Endothelial cell of umbilical vein (primary cell): ENCODE results near the gene EXT2. TPM values are rescaled to one million over a fixed set of nuclear protein-coding genes. Genes with fewer than 3 reads are reported as not detected.

Experiments used
- BruUV-seq: library from RNA; stranded (reverse); fragments of 400-500 nt; replicated peaks from 2 replicates; lab custom pipeline; 2021; lab: Mats Ljungman, UMichigan
- CTCF ChIA-PET: fragments of 300-600, 350-600 bp; sonication (Branson Sonifier 250); formaldehyde crosslinking; loops from one replicate; lab custom pipeline; 2021; ENCODE audit warnings: antibody characterized with exemption, inconsistent platforms; lab: Charles Lee
- POLR2A ChIA-PET: fragments of 300-600, 350-600 bp; sonication (Branson Sonifier 250); formaldehyde crosslinking; loops from one replicate; lab custom pipeline; 2021; ENCODE audit warnings: antibody characterized with exemption, inconsistent platforms; lab: Charles Lee
- DNase-seq: peaks from one replicate; pipeline ENCODE4 v3.0.0-alpha.2; 2011; ENCODE audit warnings: low read depth, low spot score
- FAIRE-seq: peaks from 2 replicates; lab custom pipeline; 2011; peaks lifted over from hg19 to GRCh38; lab: Jason Lieb, UNC
- H2AFZ ChIP-seq: 2 replicates; pipeline ENCODE4 v1.6.0; 2012; ENCODE audit warnings: low read depth, low read length, control low read depth, inconsistent platforms
- H3K27ac ChIP-seq: 2 replicates; pipeline ENCODE4 v1.5.1; 2011; ENCODE audit warnings: low read depth, mild to moderate bottlenecking, control low read depth, low read length, moderate library complexity; ENCODE audit not compliant: insufficient read depth
- H3K27me3 ChIP-seq, 2 experiments: 2 replicates each; pipeline versions ENCODE4 v1.6.0 to v1.6.1; 2011; ENCODE audit warnings: low read length in 2 of 2, mixed read lengths in 1 of 2; ENCODE audit not compliant: control insufficient read depth in 2 of 2, insufficient read depth in 2 of 2
- H3K36me3 ChIP-seq, 2 experiments: 2 replicates in 1 of 2; 3 replicates in 1 of 2; pipeline ENCODE4 v1.5.1; 2011; ENCODE audit warnings: low read length in 2 of 2, mild to moderate bottlenecking in 1 of 2, moderate library complexity in 1 of 2; ENCODE audit not compliant: control insufficient read depth in 2 of 2, insufficient read depth in 2 of 2; ENCODE audit errors: extremely low read depth in 1 of 2
- H3K4me1 ChIP-seq: 3 replicates; pipeline ENCODE4 v1.5.1; 2011; ENCODE audit warnings: mild to moderate bottlenecking, low read length; ENCODE audit not compliant: control insufficient read depth, insufficient read depth; ENCODE audit errors: extremely low read depth
- H3K4me2 ChIP-seq: 2 replicates; pipeline ENCODE4 v1.6.1; 2011; ENCODE audit warnings: low read length, control low read depth, mixed read lengths; ENCODE audit not compliant: insufficient read depth
- H3K4me3 ChIP-seq, 3 experiments: fragments of 200-600 bp in 1 of 3; sonication (generic), shearing (Covaris generic) in 1 of 3; replicated peaks in 1 of 3; 2 replicates each; pipeline ENCODE4 v1.5.1; 2011 to 2016; ENCODE audit warnings: control low read depth in 3 of 3, low read length in 3 of 3, mild to moderate bottlenecking in 2 of 3, inconsistent platforms in 1 of 3, low read depth in 1 of 3, moderate library complexity in 1 of 3; ENCODE audit not compliant: insufficient read depth in 1 of 3
- H3K79me2 ChIP-seq: 2 replicates; pipeline ENCODE4 v1.6.0; 2012; ENCODE audit warnings: low read length, inconsistent platforms; ENCODE audit not compliant: control insufficient read depth, insufficient read depth
- H3K9ac ChIP-seq: replicated peaks from 2 replicates; pipeline ENCODE3; 2011; ENCODE audit warnings: low read length, control low read depth; ENCODE audit not compliant: insufficient read depth; ENCODE audit errors: extremely low read depth
- H3K9me1 ChIP-seq: replicated peaks from 3 replicates; pipeline ENCODE4 v1.6.0; 2011; ENCODE audit warnings: mild to moderate bottlenecking, low read length; ENCODE audit not compliant: control insufficient read depth, insufficient read depth; ENCODE audit errors: extremely low read depth
- H3K9me3 ChIP-seq: replicated peaks from 2 replicates; pipeline ENCODE4 v1.5.1; 2012; ENCODE audit warnings: low read length, inconsistent platforms; ENCODE audit not compliant: control insufficient read depth, insufficient read depth
- H4K20me1 ChIP-seq: replicated peaks from 2 replicates; pipeline ENCODE3; 2011; ENCODE audit warnings: mild to moderate bottlenecking, low read length; ENCODE audit not compliant: control insufficient read depth, insufficient read depth; ENCODE audit errors: extremely low read depth
- EZH2 ChIP-seq: IDR thresholded peaks from 2 replicates; pipeline ENCODE4 v1.6.1; 2012; ENCODE audit warnings: borderline replicate concordance, low read depth, mild to moderate bottlenecking, moderate library complexity, low read length, inconsistent platforms; ENCODE audit not compliant: severe bottlenecking
- FOS ChIP-seq: IDR thresholded peaks from 2 replicates; pipeline ENCODE4 v1.6.1; 2011; ENCODE audit warnings: mild to moderate bottlenecking, low read length, moderate library complexity, borderline replicate concordance; ENCODE audit not compliant: insufficient read depth
- GATA2 ChIP-seq: IDR thresholded peaks from 2 replicates; pipeline ENCODE4 v1.7.0; 2011; ENCODE audit warnings: low read depth, mild to moderate bottlenecking, moderate library complexity, mixed read lengths, low read length; ENCODE audit not compliant: insufficient read length, insufficient read depth
- POLR2AphosphoS5 ChIP-seq: IDR thresholded peaks from 2 replicates; pipeline ENCODE4 v1.6.1; 2012; ENCODE audit warnings: low read depth, mild to moderate bottlenecking, control low read depth, low read length, moderate library complexity; ENCODE audit not compliant: insufficient read depth
- dilution Hi-C: fragments of 300-500 bp; cut with MboI; formaldehyde crosslinking; loops from one replicate; pipeline ENCODE4 v1.15.0; 2019; ENCODE audit warnings: low sequenced_read_pairs; ENCODE audit not compliant: extremely low pct_ligation_motif_present
- intact Hi-C: fragments of 100-400 bp; cut with micrococcal nuclease; formaldehyde crosslinking; loops from one replicate; pipeline ENCODE4 v1.10.0; 2022
- polyA plus RNA-seq, 4 experiments: library from polyadenylated mRNA; depleted of rRNA in 3 of 4; stranded (reverse) in 3 of 4; unstranded in 1 of 4; fragments of >200 nt; gene quantifications; 2 replicates each; pipeline versions ENCODE4 v1.2.1 to v1.2.3, GENCODE V29; 2011 to 2012; ENCODE audit warnings: missing spikeins in 1 of 4
- total RNA-seq: library from RNA; stranded (reverse); gene quantifications from 2 replicates; pipeline ENCODE4 v1.2.3, GENCODE V29; 2021
- TF ChIP-seq, protein P1 (sequence below), 2 donors: IDR thresholded peaks; 1 replicate in 1 of 2; 2 replicates in 1 of 2; pipeline ENCODE4 v1.5.1; 2011; ENCODE audit warnings: low read length in 2 of 2, mild to moderate bottlenecking in 2 of 2, moderate library complexity in 2 of 2, control low read depth in 1 of 2, inconsistent platforms in 1 of 2, low read depth in 1 of 2; ENCODE audit not compliant: insufficient read depth in 1 of 2; ENCODE audit errors: extremely low read depth in 1 of 2
- TF ChIP-seq, protein P2 (sequence below): IDR thresholded peaks from 2 replicates; pipeline ENCODE4 v1.6.1; 2011; ENCODE audit not compliant: insufficient read depth, insufficient read length

Gene EXT2
- total and polyA plus RNA-seq, 2 donors (not counting 3 experiments of a cell fraction or from before 2014, with no cell fraction given) = 50.9 to 60.3 TPM

DNA sequence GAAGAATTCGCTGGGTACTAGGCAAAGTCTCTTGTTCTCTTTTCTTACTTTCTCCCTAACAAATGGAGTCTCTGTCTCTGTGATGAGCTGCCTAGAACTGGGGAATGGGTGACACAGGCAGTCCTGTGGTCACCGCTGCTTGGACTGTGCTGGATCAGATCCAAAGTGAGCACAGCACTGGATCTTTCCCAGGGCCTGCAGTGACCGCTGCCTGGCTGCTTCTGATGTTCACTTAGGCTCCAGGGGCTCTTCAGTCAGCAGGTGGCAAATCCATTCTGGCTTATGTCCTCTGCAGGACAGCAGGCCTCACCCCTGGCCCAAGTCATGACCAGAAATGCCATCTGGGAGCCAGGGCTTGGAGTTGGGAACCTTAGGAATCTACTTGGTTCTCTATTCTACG is 61.5 kb downstream of the EXT2 start:
- Histone ChIP-seq H3K27ac (no peak overlapping the region), H2AFZ (no peak overlapping the region), H3K9me3 (no peaks in the 10 kb centered on the region), H3K36me3 (no peaks in the 10 kb centered on the region), H3K4me2 (no peak overlapping the region), H3K4me3 (no peak overlapping the region), H3K27me3 (no peaks in the 10 kb centered on the region), H4K20me1 (no peaks in the 10 kb centered on the region), H3K9me1 (no peaks in the 10 kb centered on the region), H3K9ac (no peak overlapping the region), H3K4me1 (no peaks in the 10 kb centered on the region), H3K79me2 (no peaks in the 10 kb centered on the region)
- TF ChIP-seq FOS = no peak
- no peak for TF ChIP-seq POLR2AphosphoS5
- no peak for TF ChIP-seq EZH2
- TF ChIP-seq, protein P1, sequence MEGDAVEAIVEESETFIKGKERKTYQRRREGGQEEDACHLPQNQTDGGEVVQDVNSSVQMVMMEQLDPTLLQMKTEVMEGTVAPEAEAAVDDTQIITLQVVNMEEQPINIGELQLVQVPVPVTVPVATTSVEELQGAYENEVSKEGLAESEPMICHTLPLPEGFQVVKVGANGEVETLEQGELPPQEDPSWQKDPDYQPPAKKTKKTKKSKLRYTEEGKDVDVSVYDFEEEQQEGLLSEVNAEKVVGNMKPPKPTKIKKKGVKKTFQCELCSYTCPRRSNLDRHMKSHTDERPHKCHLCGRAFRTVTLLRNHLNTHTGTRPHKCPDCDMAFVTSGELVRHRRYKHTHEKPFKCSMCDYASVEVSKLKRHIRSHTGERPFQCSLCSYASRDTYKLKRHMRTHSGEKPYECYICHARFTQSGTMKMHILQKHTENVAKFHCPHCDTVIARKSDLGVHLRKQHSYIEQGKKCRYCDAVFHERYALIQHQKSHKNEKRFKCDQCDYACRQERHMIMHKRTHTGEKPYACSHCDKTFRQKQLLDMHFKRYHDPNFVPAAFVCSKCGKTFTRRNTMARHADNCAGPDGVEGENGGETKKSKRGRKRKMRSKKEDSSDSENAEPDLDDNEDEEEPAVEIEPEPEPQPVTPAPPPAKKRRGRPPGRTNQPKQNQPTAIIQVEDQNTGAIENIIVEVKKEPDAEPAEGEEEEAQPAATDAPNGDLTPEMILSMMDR (IDR thresholded peaks at IDR 0.05; ENCODE audit: extremely low read depth in 1 of 2, insufficient read depth in 1 of 2, low read depth in 1 of 2, low read length in 2 of 2) = no peak
- TF ChIP-seq GATA2 = no peak
- TF ChIP-seq, protein P2, sequence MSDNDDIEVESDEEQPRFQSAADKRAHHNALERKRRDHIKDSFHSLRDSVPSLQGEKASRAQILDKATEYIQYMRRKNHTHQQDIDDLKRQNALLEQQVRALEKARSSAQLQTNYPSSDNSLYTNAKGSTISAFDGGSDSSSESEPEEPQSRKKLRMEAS = no peak
- no TSS peak for BruUV-seq
- no peak for FAIRE-seq
- intact Hi-C loops (no loop called here), dilution Hi-C loops (no loop called here)
- no peak for DNase-seq
- ChIA-PET CTCF (interaction anchor here (0.7 to 1.6 kb wide), 2 partner anchors 12 to 51 kb away, joined by 3 to 4 read pairs; no protein-coding TSS in a partner anchor), POLR2A (no interaction called here)
